HepG2 (cell line): ENCODE measurements around the gene OR4D9. TPM values are rescaled to one million over a fixed set of nuclear protein-coding genes. Genes with fewer than 3 reads are reported as not detected.

ENCODE experiments used
- ATAC-seq: fragments of 200-7000 bp; cut with Tn5 transposase; 3 replicates; pipeline ENCODE4 v1.9.1; 2020; ENCODE audit warnings: mild to moderate bottlenecking, moderate library complexity
- BruUV-seq: library from RNA; stranded (reverse); fragments of 400-500 nt; replicated peaks from 2 replicates; lab custom pipeline; 2021; lab: Mats Ljungman, UMichigan
- CTCF ChIA-PET: fragments of 300-600 bp; formaldehyde crosslinking; extraction: SDS; loops from one replicate; lab custom pipeline; 2021; ENCODE audit warnings: low total read pairs, inconsistent platforms, low intra/inter-chr PET ratio; lab: Yijun Ruan, JAX
- POLR2A ChIA-PET: fragments of 350-600 bp; sonication (Branson Sonifier 250); formaldehyde crosslinking; loops from one replicate; lab custom pipeline; 2020; ENCODE audit warnings: antibody characterized with exemption, inconsistent platforms; lab: Yijun Ruan, JAX
- DNase-seq: peaks from one replicate; pipeline ENCODE4 v3.0.0-alpha.2; 2015; ENCODE audit warnings: low spot score
- FAIRE-seq: peaks from 3 replicates; lab custom pipeline; 2011; peaks lifted over from hg19 to GRCh38; lab: Jason Lieb, UNC
- H2AFZ ChIP-seq: one replicate; pipeline ENCODE4 v1.6.1; 2011; ENCODE audit warnings: low read length, inconsistent platforms
- H3K27ac ChIP-seq: fragments of 300-600 bp; 3 replicates; pipeline ENCODE4 v1.8.0; 2011; ENCODE audit warnings: mixed run types, mild to moderate bottlenecking, mixed read lengths, low read length, inconsistent platforms; ENCODE audit not compliant: insufficient read depth; ENCODE audit errors: extremely low read length
- H3K27me3 ChIP-seq, 2 experiments: fragments of 200-600 bp in 1 of 2; 2 replicates in 1 of 2; 3 replicates in 1 of 2; pipeline versions ENCODE4 v1.6.0 to v1.8.0; 2011; ENCODE audit warnings: low read length in 2 of 2, mild to moderate bottlenecking in 2 of 2, moderate library complexity in 2 of 2, inconsistent platforms in 1 of 2; ENCODE audit not compliant: insufficient read depth in 2 of 2, control insufficient read depth in 1 of 2
- H3K36me3 ChIP-seq, 2 experiments: fragments of 200-600 bp in 1 of 2; replicated peaks in 1 of 2; 2 replicates in 1 of 2; 3 replicates in 1 of 2; pipeline versions ENCODE4 v1.5.1 to v1.8.0; 2011; ENCODE audit warnings: low read length in 2 of 2, inconsistent platforms in 1 of 2; ENCODE audit not compliant: insufficient read depth in 2 of 2, control insufficient read depth in 1 of 2
- H3K4me1 ChIP-seq: 2 replicates; pipeline ENCODE4 v1.5.1; 2012; ENCODE audit warnings: low read length, inconsistent platforms; ENCODE audit not compliant: insufficient read depth
- H3K4me2 ChIP-seq: 2 replicates; pipeline ENCODE4 v1.6.0; 2011; ENCODE audit warnings: low read depth, low read length, inconsistent platforms
- H3K4me3 ChIP-seq, 3 experiments: fragments of 200-600 bp in 1 of 3; sonication (generic), shearing (Covaris generic) in 1 of 3; replicated peaks in 1 of 3; 2 replicates each; pipeline ENCODE4 v1.5.1; 2011 to 2016; ENCODE audit warnings: low read length in 3 of 3, inconsistent platforms in 2 of 3, low read depth in 2 of 3, mild to moderate bottlenecking in 2 of 3, control low read depth in 1 of 3, mixed read lengths in 1 of 3; ENCODE audit not compliant: insufficient read depth in 1 of 3
- H3K79me2 ChIP-seq: one replicate; pipeline ENCODE4 v1.6.1; 2011; ENCODE audit warnings: low read length, inconsistent platforms; ENCODE audit not compliant: insufficient read depth
- H3K9ac ChIP-seq: 2 replicates; pipeline ENCODE4 v1.6.0; 2011; ENCODE audit warnings: mild to moderate bottlenecking, low read depth, low read length, inconsistent platforms; ENCODE audit not compliant: insufficient read depth
- H3K9me3 ChIP-seq: 2 replicates; pipeline ENCODE4 v1.5.1; 2012; ENCODE audit warnings: mild to moderate bottlenecking, low read length
- H4K20me1 ChIP-seq: 2 replicates; pipeline ENCODE4 v1.6.0; 2011; ENCODE audit warnings: inconsistent platforms, mild to moderate bottlenecking, low read length, moderate library complexity; ENCODE audit not compliant: insufficient read depth
- ARID5B ChIP-seq: IDR thresholded peaks from 2 replicates; pipeline ENCODE4 v1.4.0; 2020; ENCODE audit warnings: mild to moderate bottlenecking, missing genetic modification reagents
- CBX1 ChIP-seq: IDR thresholded peaks from one replicate; pipeline ENCODE4 v1.6.1; 2016; ENCODE audit warnings: antibody characterized with exemption, low read depth
- DMAP1 ChIP-seq: IDR thresholded peaks from 2 replicates; pipeline ENCODE4 v1.6.1; 2016
- HMGXB4 ChIP-seq, 2 experiments: sonication (generic) in 1 of 2; formaldehyde crosslinking in 1 of 2; IDR thresholded peaks; 2 replicates each; pipeline versions ENCODE4 v1.4.0 to v1.6.1; 2018 to 2020; ENCODE audit warnings: missing genetic modification reagents in 2 of 2, borderline replicate concordance in 1 of 2, low read depth in 1 of 2, mild to moderate bottlenecking in 1 of 2, missing biosample characterization in 1 of 2
- NFKB2 ChIP-seq: sonication (generic); formaldehyde crosslinking; IDR thresholded peaks from 2 replicates; pipeline ENCODE4 v1.4.0; 2020; ENCODE audit warnings: missing genetic modification reagents, borderline replicate concordance
- TBL1XR1 ChIP-seq: fragments of 150-350 bp; IDR thresholded peaks from 2 replicates; pipeline ENCODE4 v1.6.1; 2014; ENCODE audit warnings: borderline replicate concordance, low read length; ENCODE audit not compliant: partially characterized antibody
- ZNF142 ChIP-seq: sonication (generic); formaldehyde crosslinking; IDR thresholded peaks from 2 replicates; pipeline ENCODE4 v1.4.0; 2020; ENCODE audit warnings: missing genetic modification reagents
- WGBS: methylation state at CpG from one replicate; pipeline ENCODE4 v1.1.6; 2017; ENCODE audit warnings: low lambda C conversion rate; 5-methylcytosine and 5-hydroxymethylcytosine counted together
- in situ Hi-C: cut with HindIII; loops from 2 replicates; pipeline ENCODE4 v1.10.0; 2017; ENCODE audit warnings: low pct_unique_long_range_greater_than_20kb; ENCODE audit not compliant: extremely low pct_ligation_motif_present
- intact Hi-C: fragments of 100-400 bp; cut with micrococcal nuclease; formaldehyde crosslinking; loops from one replicate; pipeline ENCODE4 v1.10.0; 2022; ENCODE audit not compliant: unreplicated experiment
- polyA plus RNA-seq, 8 experiments: library from polyadenylated mRNA; depleted of rRNA in 3 of 8; stranded (reverse) in 7 of 8; unstranded in 1 of 8; fragments of >200 nt; fragmentation: Illumina TruSeq in 4 of 8; extraction: Trizol in 4 of 8; gene quantifications; 2 replicates each; pipeline versions ENCODE4 v1.2.1 to v1.2.3, GENCODE V29; 2011 to 2016; ENCODE audit warnings: low read depth in 4 of 8, missing spikeins in 1 of 8, mixed read lengths in 1 of 8; ENCODE audit not compliant: insufficient read depth in 1 of 8
- total RNA-seq, 5 experiments: library from RNA; depleted of rRNA; stranded (reverse); fragments of >200 nt; fragmentation: Illumina TruSeq; extraction: Trizol; gene quantifications; 2 replicates each; pipeline ENCODE4 v1.2.3, GENCODE V29; 2016; ENCODE audit warnings: low read depth in 1 of 5

The OR4D9 gene
- total and polyA plus RNA-seq, 2 of the 13 experiments (the other 11 are each of a cell fraction or from before 2014, with no cell fraction given), result not detected

- no peak for TF ChIP-seq ARID5B (CRISPR knock-in tag)
- TF ChIP-seq, all 625 proteins: peak for 0
These were observed 33.5 kb downstream of the OR4D9 start (continued) for GRCh38 chr11:59544869-59545178.

GRCh38 chr11:59545179-59546020, 34.1 kb downstream of the OR4D9 start:
- in situ Hi-C loops (no loop called here), intact Hi-C loops (no loop called here)
- Histone ChIP-seq H2AFZ (no peak overlapping the region), H3K9ac (no peak overlapping the region), H4K20me1 (no peaks in the 10 kb centered on the region), H3K27me3 (no peaks in the 10 kb centered on the region; a peak in 1 of 5 replicates), H3K9me3 (no peaks in the 10 kb centered on the region), H3K27ac (no peak overlapping the region), H3K79me2 (no peaks in the 10 kb centered on the region), H3K4me3 (no peak overlapping the region), H3K4me1 (no peaks in the 10 kb centered on the region), H3K4me2 (no peak overlapping the region), H3K36me3 (no peaks in the 10 kb centered on the region)
- ChIA-PET CTCF (no interaction called here), POLR2A (no interaction called here)
- ATAC-seq, result no peak
- no TSS peak for BruUV-seq
- no peak for DNase-seq
- FAIRE-seq, result no peak
- TF ChIP-seq DMAP1 (CRISPR knock-in tag) (no peak), HMGXB4 (CRISPR knock-in tag; IDR thresholded peaks at IDR 0.05; ENCODE audit: borderline replicate concordance in 1 of 2, low read depth in 1 of 2) (no peak), ZNF142 (CRISPR knock-in tag) (no peak), CBX1 (no peak), TBL1XR1 (no peak), NFKB2 (CRISPR knock-in tag) (no peak)
- 76% methylated on average over 24 of the region's 24 CpGs for WGBS
